ENCODE data around the gene ENPP7.

- TF ChIP-seq POLR2A (IDR thresholded peaks at IDR 0.05; ENCODE audit: low read depth, low read length) (no peak), MAX (IDR thresholded peaks at IDR 0.05; ENCODE audit: insufficient read depth, insufficient read length) (no peak), CTCF (IDR thresholded peaks at IDR 0.05; ENCODE audit: extremely low read depth in 1 of 2, insufficient read depth in 1 of 2, low read depth in 1 of 2, low read length in 2 of 2) (no peak)
Observed at GRCh38 chr17:79742951-79743476, 12.3 kb downstream of the ENPP7 start.

All from endothelial cell of umbilical vein (primary cell).